Right lobe of liver (tissue), 6 donors: Measurements from ENCODE around the gene ARHGAP40. TPM values are rescaled to one million over a fixed set of nuclear protein-coding genes. Genes with fewer than 3 reads are reported as not detected.

ENCODE experiments used
- ATAC-seq, 4 donors: fragments of 200-7000 bp; cut with Tn5 transposase; one replicate each; pipeline ENCODE4 v1.9.1; 2020; ENCODE audit warnings: mild to moderate bottlenecking in 4 of 4, moderate library complexity in 4 of 4
- DNase-seq, 3 donors: peaks; one replicate each; pipeline ENCODE4 v3.0.0-alpha.2; 2020
- H3K27ac ChIP-seq, 3 donors: fragments of 200-600 bp; one replicate each; pipeline ENCODE4 v1.8.0; 2022
- H3K27me3 ChIP-seq, 2 donors: fragments of 200-600 bp; one replicate each; pipeline ENCODE4 v1.8.0; 2022
- H3K36me3 ChIP-seq, 4 donors: fragments of 200-600 bp; sonication (generic) in 1 of 4; one replicate each; pipeline versions ENCODE4 v1.5.1 to v1.8.0; 2017 to 2022; ENCODE audit warnings: control low read depth in 1 of 4
- H3K4me1 ChIP-seq, 4 donors: fragments of 200-600 bp; sonication (generic) in 1 of 4; one replicate each; pipeline versions ENCODE4 v1.5.1 to v1.8.0; 2017 to 2022; ENCODE audit warnings: control low read depth in 1 of 4
- H3K4me3 ChIP-seq, 3 donors: fragments of 200-600 bp; one replicate each; pipeline ENCODE4 v1.8.0; 2022
- H3K9me3 ChIP-seq, 4 donors: fragments of 200-600 bp; sonication (generic) in 1 of 4; one replicate each; pipeline versions ENCODE4 v1.5.1 to v1.8.0; 2017 to 2022; ENCODE audit warnings: control low read depth in 1 of 4
- CTCF ChIP-seq, 4 donors: fragments of 200-600 bp in 3 of 4; fragments of 450-650 bp in 1 of 4; IDR thresholded peaks; one replicate each; pipeline versions ENCODE4 v1.5.1 to v1.8.0; 2016 to 2022; ENCODE audit warnings: antibody characterized with exemption in 4 of 4, mild to moderate bottlenecking in 2 of 4
- POLR2A ChIP-seq: fragments of 450-650 bp; IDR thresholded peaks from one replicate; pipeline ENCODE4 v1.6.1; 2017; ENCODE audit warnings: antibody characterized with exemption, mild to moderate bottlenecking
- WGBS: methylation state at CpG from one replicate; pipeline ENCODE4 v1.1.6; 2018; ENCODE audit warnings: low coverage, low lambda C conversion rate; ENCODE audit not compliant: insufficient coverage; ENCODE audit errors: missing lambda C conversion rate; 5-methylcytosine and 5-hydroxymethylcytosine counted together
- intact Hi-C, 2 donors: fragments of 100-400 bp; cut with DNase I; formaldehyde crosslinking; loops; one replicate each; pipeline versions ENCODE4 v1.11.2 to v1.14.1; 2022
- total RNA-seq, 6 experiments: library from RNA; depleted of rRNA in 2 of 6; stranded (reverse); fragments of >200 nt in 2 of 6; fragmentation: NEBNext Ultra II Directional in 3 of 6; extraction: Animal tissue kit (Norgen Biotek cat#: 25700) in 3 of 6; gene quantifications; one replicate each; pipeline versions ENCODE4 v1.1.0 to v1.2.4, GENCODE V29; 2016 to 2023
- donor health status: DM: no; HTN: yes; CAD: no.
- donor health status: DM: no; HTN: no; CAD: no.
- donor health status: DM: no; HTN: no; CAD: no.
- donor health status: DM: no; HTN: yes; CAD: no.
- donor health status: DM: no; HTN: yes; CAD: no.

The ARHGAP40 gene
- total RNA-seq, 6 experiments from 2014 or later = 0.12 TPM; not detected in 5

GRCh38 chr20:38673725-38674091 lies 72.1 kb downstream of the ARHGAP40 start:
- 2% methylated on average over 6 of the region's 13 CpGs for WGBS
- ATAC-seq (peak in 3 of 4 donors; percentile 19 to 43 (median 37)), DNase-seq (no peak)
- intact Hi-C loops = no loop called here
- Histone ChIP-seq H3K27me3 (peaks cover 0 to 13% of the 10 kb centered on the region in 2 donors), H3K27ac (no peak overlapping the region), H3K36me3 (no peaks in the 10 kb centered on the region), H3K9me3 (no peaks in the 10 kb centered on the region), H3K4me3 (peak overlapping the region; percentile 23 to 37 (median 26)), H3K4me1 (peaks cover 0 to 7% (median 0%) of the 10 kb centered on the region in 4 donors)
- TF ChIP-seq CTCF (IDR thresholded peaks at IDR 0.05) (no peak), POLR2A (no peak)

- no peaks in the 10 kb centered on the region for H3K9me3 ChIP-seq
- H3K27ac ChIP-seq = no peak overlapping the region
- DNase-seq (peak in 1 of 3 donors; percentile 56), ATAC-seq (peak; percentile 71 to 91 (median 81))
- TF ChIP-seq POLR2A = no peak
- no peak for TF ChIP-seq CTCF (IDR thresholded peaks at IDR 0.05)
- WGBS = 1% methylated on average over 16 of the region's 75 CpGs
- H3K4me3 ChIP-seq = peak overlapping the region; percentile 23 to 37 (median 26)
- intact Hi-C loops = no loop called here
- H3K27me3 ChIP-seq = peaks cover 0 to 13% of the 10 kb centered on the region in 2 donors
- H3K4me1 ChIP-seq = peaks cover 0 to 7% (median 0%) of the 10 kb centered on the region in 4 donors
- H3K36me3 ChIP-seq = no peaks in the 10 kb centered on the region
Observed at GRCh38 chr20:38674092-38674764, 72.6 kb downstream of the ARHGAP40 start.

DNA sequence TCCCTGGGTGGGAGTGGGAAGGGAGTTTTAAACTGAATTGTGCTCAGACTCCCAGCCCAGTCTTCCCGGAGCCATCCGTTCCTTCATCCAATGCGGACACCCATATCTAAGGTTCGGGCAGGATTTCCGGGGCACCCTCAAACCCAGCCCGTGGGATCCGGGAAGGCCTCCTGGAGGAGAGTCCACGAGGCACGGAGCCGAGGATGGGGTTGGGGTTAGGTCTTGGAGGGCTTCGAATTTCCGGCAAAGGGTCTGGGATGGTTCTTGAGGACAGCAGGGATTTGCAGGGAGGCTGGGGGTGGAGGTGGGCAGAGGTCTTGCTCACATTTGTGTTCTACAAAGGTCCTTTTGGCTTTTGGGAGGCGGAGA lies 73.1 kb downstream of the ARHGAP40 start:
- intact Hi-C loops = no loop called here
- no peak overlapping the region for H3K4me3 ChIP-seq
- 49% methylated on average over 8 of the region's 13 CpGs for WGBS
- ATAC-seq = no peak
- DNase-seq = no peak
- no peak overlapping the region for H3K27ac ChIP-seq
- peaks cover 0 to 13% of the 10 kb centered on the region in 2 donors for H3K27me3 ChIP-seq
- TF ChIP-seq POLR2A = no peak
- H3K4me1 ChIP-seq = peaks cover 0 to 7% (median 0%) of the 10 kb centered on the region in 4 donors
- no peaks in the 10 kb centered on the region for H3K36me3 ChIP-seq
- no peaks in the 10 kb centered on the region for H3K9me3 ChIP-seq

GRCh38 chr20:38676576-38676975 lies 75.0 kb downstream of the ARHGAP40 start:
- TF ChIP-seq POLR2A (no peak), CTCF (IDR thresholded peaks at IDR 0.05) (no peak)
- no CpG with 5 or more reads among the region's 5 CpGs for WGBS
- intact Hi-C loops = no loop called here
- H3K9me3 ChIP-seq = no peaks in the 10 kb centered on the region
- ATAC-seq = no peak
- H3K27ac ChIP-seq = no peak overlapping the region
- DNase-seq = no peak
- peaks cover 0 to 13% of the 10 kb centered on the region in 2 donors for H3K27me3 ChIP-seq
- no peaks in the 10 kb centered on the region for H3K36me3 ChIP-seq
- H3K4me3 ChIP-seq = no peak overlapping the region
- peaks cover 0 to 7% (median 0%) of the 10 kb centered on the region in 4 donors for H3K4me1 ChIP-seq

- Histone ChIP-seq H3K4me3 (no peak overlapping the region), H3K27me3 (no peaks in the 10 kb centered on the region), H3K9me3 (no peaks in the 10 kb centered on the region), H3K4me1 (no peaks in the 10 kb centered on the region), H3K36me3 (no peaks in the 10 kb centered on the region), H3K27ac (no peak overlapping the region)
- DNase-seq (no peak), ATAC-seq (peak in 3 of 4 donors; percentile 44 to 56 (median 48))
- 31% methylated on average over 8 of the region's 9 CpGs for WGBS
- intact Hi-C loops = no loop called here
- TF ChIP-seq POLR2A = no peak
Observed at GRCh38 chr20:38680500-38681306, 79.1 kb downstream of the ARHGAP40 start.
